Thyroid gland (tissue), 4 donors: Measurements from ENCODE around the gene MAPRE3.

Experiments used
- CTCF ChIP-seq, 6 experiments: fragments of 200-600 bp in 3 of 6; fragments of 450-650 bp in 3 of 6; sonication (generic) in 3 of 6; IDR thresholded peaks; one replicate each; pipeline ENCODE4 v1.5.1; 2016 to 2019; ENCODE audit warnings: antibody characterized with exemption in 6 of 6, mild to moderate bottlenecking in 2 of 6, inconsistent platforms in 1 of 6, moderate library complexity in 1 of 6
- POLR2A ChIP-seq, 2 donors: fragments of 450-650 bp; IDR thresholded peaks; one replicate each; pipeline ENCODE4 v1.6.1; 2017; ENCODE audit warnings: antibody characterized with exemption in 2 of 2, mild to moderate bottlenecking in 2 of 2, moderate library complexity in 1 of 2

- TF ChIP-seq CTCF (IDR thresholded peaks at IDR 0.05) (no peak), POLR2A (IDR thresholded peaks at IDR 0.05) (no peak)
Observed at GRCh38 chr2:27003857-27004256, 33.4 kb downstream of the MAPRE3 start.
